ENCODE results near the gene ZDHHC16. TPM values are rescaled to one million over a fixed set of nuclear protein-coding genes. Genes with fewer than 3 reads are reported as not detected.
A peak's percentile ranks its signal among the peaks of the same experiment; 100 is the strongest.

Gene ZDHHC16
- total RNA-seq, 4 donors from 2014 or later, result 25.0 to 34.5 (median 31.6) TPM

DNA sequence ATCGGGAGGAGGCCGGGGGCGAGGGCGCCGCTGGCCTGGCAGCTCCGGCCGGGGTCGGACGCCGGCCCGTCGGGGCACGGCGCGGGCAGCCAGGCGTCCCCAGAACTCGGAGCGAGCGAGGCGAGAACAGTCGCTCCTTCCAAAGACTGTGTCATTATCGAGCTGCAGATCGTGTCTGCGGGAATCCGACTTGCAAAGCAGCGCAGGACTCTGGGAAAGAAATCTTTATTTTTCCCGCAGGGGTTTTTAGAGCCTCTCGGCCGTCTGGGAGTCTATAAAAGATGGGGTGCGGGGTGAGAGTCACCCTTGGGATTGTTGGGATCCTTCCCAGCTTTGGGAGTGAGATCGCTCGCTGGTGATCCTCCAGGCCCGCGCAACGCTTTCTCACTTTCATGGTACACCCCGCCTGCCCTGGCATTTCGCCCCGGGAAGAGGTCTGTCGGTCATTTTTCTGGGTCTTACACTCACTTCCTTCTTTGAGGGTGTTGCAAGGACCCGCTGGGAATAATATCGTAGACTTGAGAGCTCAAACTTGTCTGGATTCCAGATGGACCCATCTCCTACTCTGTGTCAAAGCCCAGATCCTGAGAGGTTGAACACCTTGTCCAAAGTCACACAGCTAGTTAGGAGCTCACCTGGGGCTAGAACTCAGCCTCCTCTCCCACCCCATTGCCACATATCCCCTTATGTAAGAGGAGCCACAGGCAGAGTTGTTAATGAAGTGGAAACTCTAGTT, 53.8 kb downstream of the ZDHHC16 start:
- ATAC-seq, result peak in 1 of 2 donors; percentile 2
- peaks cover 46 to 51% of the 10 kb centered on the region in 2 donors for H3K4me1 ChIP-seq

DNA sequence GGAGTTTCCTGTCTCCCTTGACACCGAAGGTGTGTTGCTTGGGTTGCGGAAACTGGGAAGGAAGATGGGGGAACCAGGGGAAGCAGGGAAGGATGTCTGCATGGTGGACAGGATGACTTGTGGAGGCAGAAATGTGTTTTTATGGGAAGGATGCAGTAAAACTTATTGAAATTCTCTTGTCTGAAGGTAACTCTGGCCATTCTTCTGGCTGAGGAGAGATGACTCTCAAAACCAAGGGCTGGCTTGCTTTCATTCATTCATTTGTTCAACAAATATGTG, 54.3 kb downstream of the ZDHHC16 start:
- in situ Hi-C loops (cut with MboI; ENCODE audit: low sequenced_read_pairs in 4 of 4) (no loop called here), intact Hi-C loops (cut with DNase I; ENCODE audit: low total_unique reads) (loop anchor here (5.0 kb wide), 1 partner anchor 38 kb away; no protein-coding TSS in a partner anchor)
- Histone ChIP-seq H3K9me3 (no peaks in the 10 kb centered on the region), H3K4me3 (peak overlapping the region in 3 of 4 donors; percentile 81 to 100 (median 95)), H3K36me3 (no peaks in the 10 kb centered on the region), H3K4me1 (peaks cover 41 to 46% of the 10 kb centered on the region in 2 donors), H3K27ac (peak overlapping the region; percentile 94 to 100 (median 96)), H3K27me3 (no peaks in the 10 kb centered on the region)
- TF ChIP-seq POLR2A (IDR thresholded peaks at IDR 0.05), result no peak
- TF ChIP-seq, protein P1, sequence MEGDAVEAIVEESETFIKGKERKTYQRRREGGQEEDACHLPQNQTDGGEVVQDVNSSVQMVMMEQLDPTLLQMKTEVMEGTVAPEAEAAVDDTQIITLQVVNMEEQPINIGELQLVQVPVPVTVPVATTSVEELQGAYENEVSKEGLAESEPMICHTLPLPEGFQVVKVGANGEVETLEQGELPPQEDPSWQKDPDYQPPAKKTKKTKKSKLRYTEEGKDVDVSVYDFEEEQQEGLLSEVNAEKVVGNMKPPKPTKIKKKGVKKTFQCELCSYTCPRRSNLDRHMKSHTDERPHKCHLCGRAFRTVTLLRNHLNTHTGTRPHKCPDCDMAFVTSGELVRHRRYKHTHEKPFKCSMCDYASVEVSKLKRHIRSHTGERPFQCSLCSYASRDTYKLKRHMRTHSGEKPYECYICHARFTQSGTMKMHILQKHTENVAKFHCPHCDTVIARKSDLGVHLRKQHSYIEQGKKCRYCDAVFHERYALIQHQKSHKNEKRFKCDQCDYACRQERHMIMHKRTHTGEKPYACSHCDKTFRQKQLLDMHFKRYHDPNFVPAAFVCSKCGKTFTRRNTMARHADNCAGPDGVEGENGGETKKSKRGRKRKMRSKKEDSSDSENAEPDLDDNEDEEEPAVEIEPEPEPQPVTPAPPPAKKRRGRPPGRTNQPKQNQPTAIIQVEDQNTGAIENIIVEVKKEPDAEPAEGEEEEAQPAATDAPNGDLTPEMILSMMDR (IDR thresholded peaks at IDR 0.05 in 4 of 5, conservative IDR thresholded peaks at IDR 0.05 in 1 of 5), result no peak
- ATAC-seq, result no peak
- no peak for DNase-seq

More for the DNA sequence above, 53.8 kb downstream of the ZDHHC16 start:
- in situ Hi-C loops (cut with MboI; ENCODE audit: low sequenced_read_pairs in 4 of 4) (no loop called here), intact Hi-C loops (cut with DNase I; ENCODE audit: low total_unique reads) (loop anchor here (2.0 to 5.0 kb wide), 6 partner anchors 37 to 1933 kb away; partner anchors contain the start of genes AVPI1, EXOSC1, GOT1 and PI4K2A)
- Histone ChIP-seq H3K27ac (peak overlapping the region; percentile 94 to 100 (median 96)), H3K9me3 (no peaks in the 10 kb centered on the region), H3K27me3 (no peaks in the 10 kb centered on the region), H3K4me3 (peak overlapping the region; percentile 75 to 100 (median 88)), H3K36me3 (no peaks in the 10 kb centered on the region)
- peak; percentile 32 to 67 for DNase-seq
- TF ChIP-seq, protein P1 (IDR thresholded peaks at IDR 0.05 in 4 of 5, conservative IDR thresholded peaks at IDR 0.05 in 1 of 5), result no peak
- TF ChIP-seq POLR2A (IDR thresholded peaks at IDR 0.05), result no peak

DNA sequence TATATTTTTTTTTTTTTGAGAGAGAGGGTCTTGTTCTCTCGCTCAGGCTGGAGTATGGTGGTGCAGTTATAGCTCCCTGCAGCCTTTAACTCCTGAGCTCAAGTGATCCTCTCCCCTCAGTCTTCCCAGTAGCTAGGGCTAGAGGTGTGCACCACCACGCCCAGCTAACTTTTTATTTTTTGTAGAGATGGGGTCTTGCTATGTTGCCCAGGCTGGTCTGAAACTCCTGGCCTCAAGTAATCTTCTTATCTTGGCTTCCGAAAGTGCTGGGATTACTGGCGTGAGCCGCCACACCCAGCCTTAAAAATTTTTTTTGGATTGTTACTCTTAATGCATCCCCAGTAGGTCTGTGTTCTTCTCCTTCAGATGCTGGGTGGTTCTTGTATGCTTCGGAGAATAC, 56.9 kb downstream of the ZDHHC16 start:
- intact Hi-C loops (cut with DNase I; ENCODE audit: low total_unique reads) (loop anchor here (5.0 kb wide), 1 partner anchor 41 kb away; no protein-coding TSS in a partner anchor), in situ Hi-C loops (cut with MboI; ENCODE audit: low sequenced_read_pairs in 4 of 4) (no loop called here)
- Histone ChIP-seq H3K27ac (peak overlapping the region in 2 of 4 donors; percentile 49 to 60), H3K36me3 (no peaks in the 10 kb centered on the region), H3K4me3 (no peak overlapping the region), H3K4me1 (peaks cover 23 to 29% of the 10 kb centered on the region in 2 donors), H3K9me3 (no peaks in the 10 kb centered on the region), H3K27me3 (no peaks in the 10 kb centered on the region)
- ATAC-seq (no peak), DNase-seq (no peak)
- TF ChIP-seq POLR2A (IDR thresholded peaks at IDR 0.05), result no peak
- TF ChIP-seq, protein P1 (IDR thresholded peaks at IDR 0.05 in 4 of 5, conservative IDR thresholded peaks at IDR 0.05 in 1 of 5), result no peak

DNA sequence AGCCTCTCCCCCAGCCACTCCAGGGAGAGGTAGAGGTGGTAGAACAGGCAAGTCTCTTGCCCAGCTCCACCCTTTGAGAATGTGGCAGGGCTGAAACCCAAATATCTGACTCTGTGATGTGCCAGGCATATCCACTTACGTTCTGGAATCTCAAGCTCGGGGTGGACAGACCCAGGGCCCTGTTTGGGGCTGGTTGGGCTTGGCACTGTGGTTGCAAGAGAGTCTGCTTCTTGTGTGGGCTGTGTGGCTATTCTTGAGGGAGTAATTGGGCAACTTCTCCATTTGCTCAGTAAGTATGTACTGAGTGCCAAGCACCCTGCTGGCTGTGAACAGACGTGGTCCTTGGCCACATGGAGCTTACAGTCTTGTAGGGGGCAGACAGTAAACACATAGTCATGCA, 57.4 kb downstream of the ZDHHC16 start:
- Histone ChIP-seq H3K4me3 (no peak overlapping the region), H3K4me1 (peaks cover 23 to 29% of the 10 kb centered on the region in 2 donors), H3K9me3 (no peaks in the 10 kb centered on the region), H3K27me3 (no peaks in the 10 kb centered on the region), H3K27ac (peak overlapping the region in 3 of 4 donors; percentile 1 to 60 (median 49)), H3K36me3 (no peaks in the 10 kb centered on the region)
- in situ Hi-C loops (cut with MboI; ENCODE audit: low sequenced_read_pairs in 4 of 4) (no loop called here), intact Hi-C loops (cut with DNase I; ENCODE audit: low total_unique reads) (loop anchor here (5.0 kb wide), 1 partner anchor 41 kb away; no protein-coding TSS in a partner anchor)
- ATAC-seq (peak in 1 of 2 donors; percentile 5), DNase-seq (peak; percentile 46 to 55)
- TF ChIP-seq, protein P1 (IDR thresholded peaks at IDR 0.05 in 4 of 5, conservative IDR thresholded peaks at IDR 0.05 in 1 of 5), result no peak
- TF ChIP-seq POLR2A (IDR thresholded peaks at IDR 0.05), result no peak
